Inflammatory macrophage treated with lipopolysaccharide for 1 hour (primary cell): ENCODE measurements around the gene STK11IP.
"Not testable (repeated sequence)": the region's sequence is repeated elsewhere in the genome, so short reads cannot be mapped to it uniquely, and the experiment has no call there.

ENCODE experiments used
- DNase-seq, 2 donors: peaks; one replicate each; pipeline ENCODE4 v3.0.0-alpha.2; 2020 to 2022

Gene STK11IP

DNA sequence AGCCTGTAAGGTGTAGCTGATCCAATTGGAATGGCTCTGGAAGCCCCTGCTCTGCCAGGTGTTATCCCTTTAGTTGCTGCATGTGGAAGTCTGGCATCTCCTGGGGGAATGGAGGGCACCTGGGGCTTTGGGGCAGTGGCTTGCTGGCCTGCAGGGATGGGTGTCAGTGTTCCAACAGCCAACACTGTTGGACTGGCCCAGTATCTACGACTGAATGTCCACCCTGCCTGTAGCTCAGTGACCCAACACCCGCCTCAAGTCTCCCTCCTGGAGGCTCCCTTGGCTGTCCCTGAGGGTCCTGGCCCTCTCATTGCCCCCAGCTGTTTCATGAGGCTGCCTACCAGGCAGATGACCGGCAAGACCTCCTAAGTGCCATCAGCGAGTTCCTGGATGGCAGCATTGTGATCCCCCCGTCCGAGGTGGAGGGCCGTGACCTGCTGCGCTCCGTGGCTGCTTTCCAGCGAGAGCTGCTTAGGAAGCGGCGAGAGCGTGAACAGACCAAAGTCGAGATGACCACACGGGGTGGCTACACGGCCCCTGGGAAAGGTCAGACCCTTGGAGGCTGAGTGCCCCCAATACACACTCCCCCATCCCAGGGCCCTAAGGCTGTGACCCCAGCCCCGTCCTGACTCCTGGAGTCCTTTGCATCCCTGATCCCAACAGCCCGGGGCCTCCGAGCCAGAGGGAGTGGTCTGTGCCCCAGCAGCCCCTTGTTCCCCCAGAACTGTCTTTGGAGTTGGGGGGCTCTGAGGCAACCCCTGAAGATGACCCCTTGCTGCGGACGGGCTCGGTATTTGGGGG, 37.5 kb downstream of the STK11IP start:
- DNase-seq: no peak

DNA sequence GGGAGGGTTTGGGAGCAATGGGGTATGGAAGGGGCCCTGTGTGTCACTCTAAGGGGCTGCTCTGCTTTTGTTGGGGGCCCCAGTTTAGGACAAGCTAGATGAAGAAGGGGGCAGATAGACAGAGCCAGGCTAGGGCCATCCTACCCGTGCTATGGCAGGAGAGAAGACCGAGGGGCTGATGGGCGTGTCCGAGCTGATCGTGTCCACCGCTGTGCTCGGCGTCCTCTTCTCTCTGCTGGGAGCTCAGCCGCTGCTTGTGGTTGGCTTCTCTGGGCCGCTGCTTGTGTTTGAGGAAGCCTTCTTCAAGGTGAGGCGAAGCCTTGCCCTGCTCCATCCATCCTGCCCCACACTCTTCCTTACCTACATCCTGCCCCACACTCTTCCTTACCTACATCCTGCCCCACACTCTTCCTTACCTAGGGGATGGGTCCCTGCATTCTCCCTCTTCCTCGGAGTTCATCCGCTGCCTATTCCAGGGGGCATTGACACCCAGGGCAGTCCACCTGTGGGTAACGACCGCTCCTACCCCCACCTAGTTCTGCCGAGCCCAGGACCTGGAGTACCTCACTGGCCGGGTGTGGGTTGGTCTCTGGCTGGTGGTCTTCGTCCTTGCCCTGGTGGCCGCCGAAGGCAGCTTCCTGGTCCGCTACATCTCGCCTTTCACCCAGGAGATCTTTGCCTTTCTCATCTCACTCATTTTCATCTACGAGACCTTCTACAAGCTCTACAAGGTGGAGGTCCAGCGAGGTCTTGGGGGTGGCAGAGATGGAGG, 38.7 kb downstream of the STK11IP start:
- DNase-seq: no peak

- DNase-seq: no peak
Observed at GRCh38 chr2:219636941-219637841, 39.5 kb downstream of the STK11IP start.

DNA sequence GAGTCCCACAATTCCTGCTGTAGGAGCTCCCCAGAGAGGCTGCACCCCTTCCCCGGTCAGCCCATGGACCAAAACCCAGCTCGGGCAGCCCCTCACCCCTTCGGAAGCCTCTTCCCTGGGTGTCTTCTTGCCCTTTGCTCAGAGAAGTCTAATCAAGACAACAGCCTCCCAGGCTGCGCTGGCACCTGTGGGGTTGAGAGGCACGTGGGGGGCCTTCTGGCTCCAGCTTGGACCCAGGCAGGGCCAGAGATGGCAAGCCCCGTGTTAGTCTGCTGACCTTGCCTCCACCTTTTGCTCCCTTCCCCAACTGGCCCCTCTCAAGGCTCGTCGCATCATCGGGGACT, 40.2 kb downstream of the STK11IP start:
- DNase-seq: no peak

- no peak for DNase-seq
Observed at GRCh38 chr2:219638217-219638947, 40.7 kb downstream of the STK11IP start.

DNA sequence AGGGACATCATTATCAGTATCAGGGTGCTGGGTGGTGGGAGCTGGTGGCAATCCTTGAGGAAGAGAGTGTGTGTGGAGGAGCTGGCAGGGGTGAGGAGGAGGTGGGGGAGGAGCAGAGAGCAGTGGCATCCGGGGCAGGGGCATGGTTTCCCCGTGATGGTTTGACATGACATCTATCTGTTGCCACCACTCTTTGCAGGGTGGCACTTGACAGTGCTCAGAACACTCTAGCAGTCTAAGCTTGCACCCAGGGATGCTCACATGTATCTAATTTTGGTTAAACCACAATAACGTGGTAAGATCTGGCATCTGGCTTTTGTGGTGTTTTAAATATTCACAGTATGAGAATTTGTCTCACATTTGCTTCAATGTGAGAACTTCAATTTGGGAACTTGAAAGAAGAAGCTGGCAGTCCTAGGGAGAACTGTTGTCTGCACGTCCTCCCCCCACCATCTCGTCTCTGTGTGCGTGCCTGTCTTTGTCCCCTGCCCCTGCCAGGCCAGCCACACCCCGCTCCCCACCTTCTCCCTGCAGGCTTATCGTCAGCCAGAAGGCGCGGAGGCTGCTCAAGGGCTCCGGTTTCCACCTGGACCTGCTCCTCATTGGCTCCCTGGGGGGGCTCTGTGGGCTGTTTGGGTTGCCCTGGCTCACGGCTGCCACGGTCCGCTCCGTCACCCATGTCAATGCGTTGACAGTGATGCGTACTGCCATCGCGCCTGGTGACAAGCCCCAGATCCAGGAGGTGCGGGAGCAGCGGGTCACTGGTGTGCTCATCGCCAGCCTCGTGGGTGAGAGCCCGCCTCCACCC, 41.5 kb downstream of the STK11IP start:
- DNase-seq: no peak

DNA sequence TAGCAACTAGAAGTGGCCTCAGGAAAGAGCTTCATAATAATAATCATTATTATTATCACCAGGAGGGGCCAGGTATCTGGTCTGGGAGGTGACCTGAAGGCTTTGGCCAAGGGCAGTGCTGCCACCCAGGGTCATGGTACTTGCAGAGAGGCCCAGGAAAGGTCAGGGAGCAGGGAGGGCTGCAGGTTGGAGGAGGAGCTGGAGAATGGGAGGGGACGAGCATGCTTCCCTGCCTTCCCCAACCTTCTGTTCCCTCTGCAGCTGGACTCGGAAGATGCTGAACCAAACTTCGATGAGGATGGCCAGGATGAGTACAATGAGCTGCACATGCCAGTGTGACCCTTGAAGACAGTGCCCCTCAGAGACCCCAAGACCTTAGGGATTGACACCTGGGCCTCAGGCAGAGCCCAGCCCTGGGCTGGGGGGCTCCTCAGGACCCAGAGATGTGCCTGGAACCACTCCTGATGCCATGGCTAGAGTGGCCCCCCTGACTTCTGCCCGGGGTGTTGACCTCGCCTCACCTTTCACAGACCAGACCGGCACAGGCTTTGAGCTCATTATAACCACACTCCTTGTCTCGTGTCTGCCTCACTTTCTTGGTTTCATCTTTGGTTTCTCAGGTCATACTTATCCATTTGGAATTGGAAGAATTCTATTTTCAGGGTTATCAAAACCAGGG, 43.9 kb downstream of the STK11IP start:
- no peak for DNase-seq

DNA sequence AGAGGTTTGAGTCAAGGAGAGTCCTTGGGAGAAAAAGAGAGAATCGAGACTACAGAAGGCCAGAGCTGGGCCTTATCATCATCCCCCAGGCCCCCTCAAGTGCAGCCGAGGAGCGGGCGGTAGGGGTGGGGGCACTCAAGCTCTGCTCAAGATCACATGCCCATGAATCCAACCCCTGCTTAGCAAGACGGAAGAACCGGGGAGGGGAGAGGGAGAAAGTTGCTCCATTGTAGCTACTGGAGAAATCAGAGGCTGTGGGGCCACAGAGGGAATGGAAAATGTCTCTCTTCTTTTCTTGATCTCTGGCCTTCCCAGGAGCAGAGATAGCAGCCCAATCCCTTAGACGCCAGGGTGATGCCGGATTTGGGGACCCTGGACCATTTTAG, 44.4 kb downstream of the STK11IP start:
- no peak for DNase-seq

- DNase-seq: peak; percentile 89 to 97
Observed at GRCh38 chr2:219642465-219643083, 44.9 kb downstream of the STK11IP start.

DNA sequence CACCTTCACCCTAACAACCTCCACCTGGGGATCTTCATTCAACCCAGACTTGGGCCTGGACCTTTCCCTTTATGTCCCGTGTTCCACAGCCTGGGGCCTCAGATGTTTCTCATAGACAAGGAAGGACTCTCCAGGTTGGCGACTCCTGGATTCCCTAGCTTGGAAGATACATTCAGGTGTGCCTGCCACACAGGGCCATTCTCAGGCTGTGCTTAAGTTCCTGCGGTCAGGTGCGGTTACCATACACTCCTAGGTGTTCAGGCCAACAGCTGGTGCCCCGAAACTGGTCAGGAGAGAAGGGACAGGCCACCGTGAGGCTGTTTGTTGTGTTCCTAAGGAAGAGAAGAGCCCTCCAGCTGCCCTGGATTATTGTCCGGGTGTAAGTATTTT, 45.4 kb downstream of the STK11IP start:
- no peak for DNase-seq

- no peak for DNase-seq
Observed at GRCh38 chr2:219643788-219644398, 46.2 kb downstream of the STK11IP start.

- DNase-seq: no peak
Observed at GRCh38 chr2:219644801-219645480, 47.3 kb downstream of the STK11IP start.

DNA sequence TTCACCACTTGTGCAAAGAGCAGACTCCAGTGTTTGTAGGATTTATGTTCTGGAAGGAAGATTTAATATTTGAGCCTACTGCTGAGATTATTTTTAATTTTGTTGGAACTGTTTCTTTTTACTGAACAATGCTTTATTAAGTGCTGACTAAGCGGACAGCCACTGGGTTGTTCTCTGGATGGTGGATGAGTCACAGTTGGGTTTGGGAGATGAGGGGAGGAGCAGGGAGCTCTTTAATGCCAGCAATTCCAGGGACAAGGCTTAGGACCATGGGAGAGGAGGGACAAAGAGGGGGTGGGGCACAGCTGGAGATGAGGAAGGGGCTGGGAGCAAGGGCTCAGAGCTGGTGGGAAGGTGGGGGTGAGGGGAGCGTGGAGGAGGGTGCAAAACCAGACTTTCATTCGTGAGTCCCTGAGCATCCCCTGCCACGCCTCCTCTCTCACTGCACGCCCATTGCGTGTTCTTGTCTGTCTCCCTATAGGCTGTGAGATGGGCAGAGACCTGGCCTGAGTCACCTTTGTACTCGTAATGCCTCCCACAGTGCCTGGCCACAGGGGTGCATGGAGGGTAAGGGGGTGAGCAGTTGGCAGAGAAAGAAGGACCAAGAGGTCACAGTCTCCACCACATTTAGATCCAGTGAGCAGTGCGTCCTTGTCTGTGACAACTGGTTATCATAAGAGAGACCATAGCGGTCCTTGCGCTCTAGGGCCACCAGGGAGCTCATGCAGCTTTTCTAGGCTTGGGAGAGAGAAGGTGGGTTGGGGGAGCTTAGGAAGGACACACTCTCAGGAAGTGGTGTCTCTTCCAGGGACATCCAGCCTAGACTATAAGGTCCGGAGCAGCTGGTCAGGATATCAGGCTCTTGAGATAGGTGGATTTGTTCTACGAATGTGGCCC, 48.2 kb downstream of the STK11IP start:
- DNase-seq: no peak

DNA sequence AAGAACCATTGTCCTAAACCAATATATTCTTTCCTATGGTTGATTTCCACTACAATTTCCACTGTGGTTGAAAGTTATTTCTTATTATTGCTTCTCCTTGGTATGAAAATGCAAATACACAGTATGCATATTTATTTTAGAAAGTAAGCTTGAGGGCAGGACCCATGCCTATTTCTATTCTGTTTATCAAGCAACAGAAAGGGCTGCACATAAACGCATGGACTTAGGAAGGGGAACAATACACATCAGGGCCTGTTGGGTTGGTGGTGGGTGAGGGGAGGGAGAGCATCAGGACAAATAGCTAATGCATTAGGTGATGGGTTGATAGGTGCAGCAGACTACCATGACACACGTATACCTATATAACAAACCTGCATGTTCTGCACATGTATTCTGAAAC, 50.5 kb downstream of the STK11IP start:
- no peak for DNase-seq

DNA sequence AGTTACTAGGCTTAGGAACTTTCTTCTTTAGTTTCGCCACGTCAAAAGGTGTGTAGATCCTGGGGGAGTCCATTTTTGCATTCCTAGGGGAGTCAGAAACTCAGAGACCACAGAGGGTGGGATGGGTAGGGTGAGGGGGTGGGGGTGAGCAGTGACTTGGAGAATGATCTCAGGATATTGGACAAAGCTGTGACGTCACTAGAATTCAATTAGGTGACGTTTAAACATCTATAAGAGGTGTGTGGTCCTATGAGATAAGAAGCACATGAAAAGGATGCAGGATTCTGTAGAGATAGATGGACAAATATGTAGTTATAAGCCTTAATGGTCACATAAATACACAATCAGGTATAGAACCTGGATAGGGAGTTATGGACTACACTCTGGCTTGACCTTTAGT, 51.3 kb downstream of the STK11IP start:
- no peak for DNase-seq

DNA sequence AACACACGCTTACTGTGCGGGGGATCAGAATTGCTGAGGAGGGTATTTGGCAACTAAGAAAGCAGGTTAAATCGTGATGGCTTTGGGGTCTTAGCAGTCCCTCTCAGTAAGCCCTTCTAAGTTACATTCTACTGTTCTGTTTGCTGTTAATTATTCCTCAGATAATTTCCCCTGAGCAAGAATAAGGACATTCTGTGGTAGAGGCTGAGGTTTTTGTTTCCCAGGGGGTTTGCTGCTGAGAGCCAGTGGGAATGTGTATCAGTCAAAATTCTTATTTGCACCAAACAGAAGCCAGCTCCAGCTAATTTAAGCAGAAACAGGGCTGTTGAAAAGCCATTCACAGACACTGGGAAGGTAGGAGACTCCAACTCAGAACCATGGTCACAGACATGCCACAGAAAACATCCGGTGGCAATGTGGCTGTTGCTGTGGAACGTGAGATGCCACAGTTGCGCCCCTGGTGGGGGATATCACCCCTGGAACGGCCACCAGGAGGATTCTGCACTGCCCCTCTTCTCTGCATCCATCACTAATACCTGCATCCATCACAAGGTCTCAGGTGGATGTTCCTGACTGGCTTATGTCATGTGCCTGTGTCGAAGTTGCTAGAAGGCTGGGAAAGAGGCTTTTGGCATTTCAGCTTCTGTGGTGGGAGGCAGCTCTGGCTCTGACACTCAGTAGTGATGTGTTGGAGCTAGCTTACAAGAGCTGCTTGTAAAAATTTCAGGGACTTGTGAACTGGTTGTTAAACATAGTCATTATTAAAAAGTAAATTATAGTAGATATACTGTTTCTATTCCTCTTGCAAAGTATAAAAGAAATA, 53.0 kb downstream of the STK11IP start:
- no peak for DNase-seq

DNA sequence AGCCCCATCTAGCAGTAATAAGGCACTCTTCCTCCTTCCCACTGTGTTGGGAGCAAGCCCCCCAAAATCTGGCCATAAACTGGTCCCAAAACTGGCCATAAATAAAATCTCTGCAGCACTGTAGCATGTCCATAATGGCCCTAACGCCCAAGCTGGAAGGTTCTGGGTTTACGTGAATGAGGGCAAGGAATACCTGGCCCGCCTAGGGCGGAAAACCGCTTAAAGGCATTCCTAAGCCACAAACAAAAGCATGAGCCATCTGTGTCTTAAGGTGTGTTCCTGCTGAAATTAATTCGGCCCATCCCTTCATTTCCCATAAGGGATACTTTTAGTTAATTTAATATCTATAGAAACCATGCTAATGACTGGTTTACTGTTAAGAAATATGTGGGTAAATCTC, 54.0 kb downstream of the STK11IP start:
- DNase-seq: not testable (repeated sequence)

GRCh38 chr2:219656526-219656925, 58.9 kb downstream of the STK11IP start:
- DNase-seq: no peak
